ENCODE measurements around the gene KLHL18.

GRCh38 chr3:47348411-47349154, 65.8 kb downstream of the KLHL18 start:
- TF ChIP-seq CTCF (conservative IDR thresholded peaks at IDR 0.05; ENCODE audit: low read length) (no peak), EZH2phosphoT487 (IDR thresholded peaks at IDR 0.05; ENCODE audit: borderline replicate concordance) (no peak)
